ENCODE results near the gene IL26. TPM values are rescaled to one million over a fixed set of nuclear protein-coding genes. Genes with fewer than 3 reads are reported as not detected.

The IL26 gene
- total and polyA plus RNA-seq, 2 donors (not counting 3 experiments of a cell fraction or from before 2014, with no cell fraction given): not detected

GRCh38 chr12:68250454-68250853, 24.8 kb upstream of the IL26 start:
- DNase-seq (ENCODE audit: low read depth, low spot score): peak; percentile 13
- Histone ChIP-seq H3K27ac (ENCODE audit: insufficient read depth, low read depth, low read length) (no peak overlapping the region), H3K79me2 (ENCODE audit: control insufficient read depth, insufficient read depth, low read length) (no peaks in the 10 kb centered on the region), H4K20me1 (replicated peaks; ENCODE audit: control insufficient read depth, extremely low read depth, insufficient read depth, low read length) (no peaks in the 10 kb centered on the region), H3K4me3 (replicated peaks in 1 of 3; ENCODE audit: insufficient read depth in 1 of 3, low read depth in 1 of 3, low read length in 3 of 3) (no peak overlapping the region), H3K4me1 (ENCODE audit: control insufficient read depth, extremely low read depth, insufficient read depth, low read length) (no peaks in the 10 kb centered on the region), H3K9me1 (replicated peaks; ENCODE audit: control insufficient read depth, extremely low read depth, insufficient read depth, low read length) (no peaks in the 10 kb centered on the region), H3K9me3 (replicated peaks; ENCODE audit: control insufficient read depth, insufficient read depth, low read length) (no peaks in the 10 kb centered on the region), H3K27me3 (ENCODE audit: control insufficient read depth in 2 of 2, insufficient read depth in 2 of 2, low read length in 2 of 2) (peaks cover 5% of the 10 kb centered on the region in 2 experiments), H2AFZ (ENCODE audit: low read depth, low read length) (no peak overlapping the region), H3K36me3 (ENCODE audit: control insufficient read depth in 2 of 2, extremely low read depth in 1 of 2, insufficient read depth in 2 of 2, low read length in 2 of 2) (no peaks in the 10 kb centered on the region), H3K4me2 (ENCODE audit: insufficient read depth, low read length) (no peak overlapping the region), H3K9ac (replicated peaks; ENCODE audit: extremely low read depth, insufficient read depth, low read length) (no peak overlapping the region)
- POLR2A ChIA-PET: no interaction called here
- peak; percentile 31 for FAIRE-seq
- CTCF ChIA-PET: no interaction called here
- dilution Hi-C loops (cut with MboI; ENCODE audit: extremely low pct_ligation_motif_present, low sequenced_read_pairs): no loop called here
- TF ChIP-seq FOS (IDR thresholded peaks at IDR 0.05; ENCODE audit: borderline replicate concordance, insufficient read depth, low read length): peak; percentile 52
- no peak for TF ChIP-seq MYC (IDR thresholded peaks at IDR 0.05; ENCODE audit: low read depth, low read length)
- intact Hi-C loops (cut with micrococcal nuclease): no loop called here
- no TSS peak for BruUV-seq (replicated peaks)

- Histone ChIP-seq H3K9ac (replicated peaks; ENCODE audit: extremely low read depth, insufficient read depth, low read length) (no peak overlapping the region), H3K79me2 (ENCODE audit: control insufficient read depth, insufficient read depth, low read length) (no peaks in the 10 kb centered on the region), H3K9me3 (replicated peaks; ENCODE audit: control insufficient read depth, insufficient read depth, low read length) (no peaks in the 10 kb centered on the region), H3K9me1 (replicated peaks; ENCODE audit: control insufficient read depth, extremely low read depth, insufficient read depth, low read length) (no peaks in the 10 kb centered on the region), H3K4me1 (ENCODE audit: control insufficient read depth, extremely low read depth, insufficient read depth, low read length) (no peaks in the 10 kb centered on the region), H3K4me3 (replicated peaks in 1 of 3; ENCODE audit: insufficient read depth in 1 of 3, low read depth in 1 of 3, low read length in 3 of 3) (no peak overlapping the region), H3K27ac (ENCODE audit: insufficient read depth, low read depth, low read length) (no peak overlapping the region), H2AFZ (ENCODE audit: low read depth, low read length) (no peak overlapping the region), H3K27me3 (ENCODE audit: control insufficient read depth in 2 of 2, insufficient read depth in 2 of 2, low read length in 2 of 2) (peaks cover 5 to 6% of the 10 kb centered on the region in 2 experiments), H3K36me3 (ENCODE audit: control insufficient read depth in 2 of 2, extremely low read depth in 1 of 2, insufficient read depth in 2 of 2, low read length in 2 of 2) (no peaks in the 10 kb centered on the region), H4K20me1 (replicated peaks; ENCODE audit: control insufficient read depth, extremely low read depth, insufficient read depth, low read length) (no peaks in the 10 kb centered on the region), H3K4me2 (ENCODE audit: insufficient read depth, low read length) (no peak overlapping the region)
- dilution Hi-C loops (cut with MboI; ENCODE audit: extremely low pct_ligation_motif_present, low sequenced_read_pairs) (no loop called here), intact Hi-C loops (cut with micrococcal nuclease) (no loop called here)
- FAIRE-seq (no peak), DNase-seq (ENCODE audit: low read depth, low spot score) (no peak)
- no TSS peak for BruUV-seq (replicated peaks)
- TF ChIP-seq MAX (IDR thresholded peaks at IDR 0.05; ENCODE audit: insufficient read depth, insufficient read length) (no peak), POLR2A (IDR thresholded peaks at IDR 0.05; ENCODE audit: low read depth, low read length) (no peak), CTCF (IDR thresholded peaks at IDR 0.05; ENCODE audit: extremely low read depth in 1 of 2, insufficient read depth in 1 of 2, low read depth in 1 of 2, low read length in 2 of 2) (no peak)
- ChIA-PET CTCF (interaction anchor here (1.3 kb wide), 1 partner anchor 62 kb away, joined by 3 read pairs; no protein-coding TSS in a partner anchor), POLR2A (no interaction called here)
These were observed 22.2 kb upstream of the IL26 start for GRCh38 chr12:68247785-68248184.
